ENCODE data around the gene SLC2A9. TPM values are rescaled to one million over a fixed set of nuclear protein-coding genes. Genes with fewer than 3 reads are reported as not detected.
"Not testable (repeated sequence)": the region's sequence is repeated elsewhere in the genome, so short reads cannot be mapped to it uniquely, and the experiment has no call there.

The SLC2A9 gene
- total RNA-seq, 1 experiment from 2014 or later = 0.25 TPM

GRCh38 chr4:9826551-9826950, 194.7 kb downstream of the SLC2A9 start:
- no peak for DNase-seq (ENCODE audit: low read depth)

- no peak for DNase-seq (ENCODE audit: low read depth)
Observed at GRCh38 chr4:9825049-9825448, 196.2 kb downstream of the SLC2A9 start.

- no peak for DNase-seq (ENCODE audit: low read depth)
Observed at GRCh38 chr4:9820343-9820742, 201.0 kb downstream of the SLC2A9 start.

- DNase-seq (ENCODE audit: low read depth) = no peak
Observed at GRCh38 chr4:9816285-9816684, 205.0 kb downstream of the SLC2A9 start.

- DNase-seq (ENCODE audit: low read depth) = no peak
Observed at GRCh38 chr4:9812501-9813340, 208.6 kb downstream of the SLC2A9 start.

GRCh38 chr4:9811806-9812205, 209.5 kb downstream of the SLC2A9 start:
- no peak for DNase-seq (ENCODE audit: low read depth)

GRCh38 chr4:9808077-9808476, 213.2 kb downstream of the SLC2A9 start:
- DNase-seq (ENCODE audit: low read depth) = no peak

GRCh38 chr4:9804918-9805317, 216.4 kb downstream of the SLC2A9 start:
- no peak for DNase-seq (ENCODE audit: low read depth)

- no peak for DNase-seq (ENCODE audit: low read depth)
Observed at GRCh38 chr4:9800848-9801247, 220.4 kb downstream of the SLC2A9 start.

GRCh38 chr4:9796641-9797040, 224.7 kb downstream of the SLC2A9 start:
- not testable (repeated sequence) for DNase-seq (ENCODE audit: low read depth)

- no peak for DNase-seq (ENCODE audit: low read depth)
Observed at GRCh38 chr4:9792381-9792780, 228.9 kb downstream of the SLC2A9 start.

GRCh38 chr4:9785891-9786290, 235.4 kb downstream of the SLC2A9 start:
- not testable (repeated sequence) for DNase-seq (ENCODE audit: low read depth)

- DNase-seq (ENCODE audit: low read depth) = no peak
Observed at GRCh38 chr4:9782136-9782436, 239.2 kb downstream of the SLC2A9 start.

- DNase-seq (ENCODE audit: low read depth) = no peak
Observed at GRCh38 chr4:9781343-9782135, 239.8 kb downstream of the SLC2A9 start, which contains the start of gene DRD5. Gene DRD5 (plus strand): TSS chr4:9781634. CDS start chr4:9782030, 396 bp downstream.

Other genes with a start within 250 kb of the SLC2A9 start
- gene DRD5, start 239.9 kb downstream of the SLC2A9 start, total RNA-seq (2014; rRNA removed; shearing (Covaris generic)) = not detected in 2 replicates
- 322 and 407 TPM in 2 replicates for gene WDR1, start 95.3 kb upstream of the SLC2A9 start, total RNA-seq (2014; rRNA removed; shearing (Covaris generic))